ENCODE data around the gene TEAD1. TPM values are rescaled to one million over a fixed set of nuclear protein-coding genes. Genes with fewer than 3 reads are reported as not detected.

TEAD1 gene
- total RNA-seq, 1 donor from 2014 or later = 103 TPM

DNA sequence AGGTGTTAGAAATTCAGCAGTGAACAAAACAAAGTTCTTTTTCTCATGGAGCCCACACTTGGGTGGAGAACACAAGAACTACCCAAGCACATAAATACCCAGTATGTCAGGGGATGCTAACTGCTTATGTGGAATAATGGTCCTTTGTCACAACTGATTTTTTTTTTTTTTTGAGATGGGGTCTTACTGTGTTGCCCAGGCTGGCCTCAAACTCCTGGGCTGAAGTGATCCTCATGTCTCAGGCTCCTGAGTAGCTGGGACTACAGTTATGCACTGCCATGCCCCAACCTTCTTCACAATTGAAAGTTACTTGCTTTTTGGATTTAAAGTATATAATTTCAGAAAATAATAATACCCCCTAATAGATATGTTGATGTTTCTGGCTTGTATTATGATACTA, 212.3 kb downstream of the TEAD1 start:
- intact Hi-C loops (cut with DNase I) = loop anchor here (5.0 kb wide), 1 partner anchor 209 kb away; no protein-coding TSS in a partner anchor

GRCh38 chr11:12888525-12889158, 214.4 kb downstream of the TEAD1 start:
- DNase-seq (ENCODE audit: low spot score) = peak; percentile 85
- intact Hi-C loops (cut with DNase I) = loop anchor here (5.0 kb wide), 1 partner anchor 211 kb away; no protein-coding TSS in a partner anchor

More for the DNA sequence above, 212.3 kb downstream of the TEAD1 start:
- no peak for DNase-seq (ENCODE audit: low spot score)

DNA sequence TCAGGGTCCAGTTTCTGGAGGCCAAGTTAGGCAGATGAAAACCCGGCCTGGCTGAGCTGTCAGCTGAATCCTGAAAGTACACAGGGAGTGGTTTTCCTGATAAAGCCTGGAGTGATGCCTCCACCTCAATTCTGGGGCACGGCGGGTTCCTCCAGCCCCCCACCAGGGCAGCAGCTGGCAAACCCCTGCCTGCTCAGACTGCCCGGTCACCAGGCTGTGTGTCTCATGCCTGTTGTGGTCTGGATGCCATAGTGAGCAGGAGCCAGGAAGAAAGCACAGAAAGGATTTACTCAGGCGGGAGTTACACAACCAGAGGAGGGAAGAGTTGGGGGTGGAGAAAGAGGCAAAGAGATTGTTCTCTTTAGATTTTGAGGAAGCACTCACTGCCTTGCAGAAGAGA, 215.0 kb downstream of the TEAD1 start:
- intact Hi-C loops (cut with DNase I) = loop anchor here (5.0 kb wide), 1 partner anchor 212 kb away; no protein-coding TSS in a partner anchor
- no peak for DNase-seq (ENCODE audit: low spot score)

DNA sequence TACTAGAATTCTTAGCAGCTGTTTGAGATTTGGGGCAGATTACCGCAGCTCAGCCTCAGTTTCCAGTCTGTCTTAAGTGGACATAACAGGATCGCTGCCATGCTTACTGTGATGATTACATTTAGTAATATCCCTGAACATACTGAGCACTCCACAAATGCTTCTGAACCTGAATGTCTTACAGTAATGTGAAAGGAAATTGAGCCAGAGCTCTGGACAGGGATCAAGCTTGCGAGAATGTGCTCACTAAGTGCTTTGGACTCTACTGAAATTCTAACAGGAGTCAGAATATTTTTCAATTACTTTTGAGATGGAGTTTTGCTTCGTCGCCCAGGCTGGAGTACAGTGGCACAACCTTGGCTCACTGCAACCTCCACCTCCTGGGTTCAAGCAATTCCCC, 216.3 kb downstream of the TEAD1 start:
- DNase-seq (ENCODE audit: low spot score) = no peak
- intact Hi-C loops (cut with DNase I) = loop anchor here (2.0 to 5.0 kb wide), 4 partner anchors 198 to 603 kb away; no protein-coding TSS in a partner anchor

DNA sequence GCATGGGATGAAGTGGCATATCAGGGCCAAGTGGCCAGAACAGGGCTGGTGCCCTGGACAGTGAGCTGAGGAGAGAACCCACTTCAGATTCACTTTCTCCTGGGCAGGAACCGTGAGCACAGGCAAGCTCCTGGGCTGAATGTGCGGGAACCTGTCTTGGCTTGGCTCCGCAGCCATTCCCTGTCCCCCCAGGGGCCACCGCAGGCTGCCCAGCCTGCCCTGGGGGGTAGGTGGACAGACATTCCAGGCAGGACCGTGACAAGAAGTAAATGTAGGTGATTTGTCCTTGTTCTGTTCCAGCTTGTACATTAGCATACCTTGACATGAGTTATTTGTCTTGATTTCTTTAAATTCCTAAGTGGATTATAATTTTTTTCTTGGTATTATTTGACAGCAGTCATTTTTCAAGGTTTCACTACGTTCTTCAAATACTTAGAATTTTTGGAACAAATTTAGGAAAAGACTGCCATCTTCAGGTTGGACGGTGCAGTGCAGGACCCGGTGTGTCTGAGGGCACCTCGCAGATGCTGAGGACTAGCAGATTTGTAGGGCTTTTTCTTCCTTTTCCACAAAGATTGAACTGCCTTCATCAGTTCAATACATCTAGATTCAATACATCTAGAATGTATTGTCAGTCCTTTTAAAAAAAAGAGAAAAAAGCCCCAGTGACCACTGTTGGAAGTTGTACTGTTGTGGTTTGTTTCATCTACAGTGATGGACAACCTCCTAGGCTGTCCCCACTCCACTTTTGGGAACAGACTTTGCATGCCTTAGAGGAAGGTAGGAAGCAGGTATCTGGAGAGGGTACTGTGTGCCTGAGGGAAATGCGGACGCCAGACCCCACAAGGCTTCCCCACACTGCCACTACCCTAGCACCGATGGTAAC, 219.8 kb downstream of the TEAD1 start:
- no peak for DNase-seq (ENCODE audit: low spot score)
- intact Hi-C loops (cut with DNase I) = loop anchor here (2.0 to 5.0 kb wide), 4 partner anchors 202 to 607 kb away; no protein-coding TSS in a partner anchor

DNA sequence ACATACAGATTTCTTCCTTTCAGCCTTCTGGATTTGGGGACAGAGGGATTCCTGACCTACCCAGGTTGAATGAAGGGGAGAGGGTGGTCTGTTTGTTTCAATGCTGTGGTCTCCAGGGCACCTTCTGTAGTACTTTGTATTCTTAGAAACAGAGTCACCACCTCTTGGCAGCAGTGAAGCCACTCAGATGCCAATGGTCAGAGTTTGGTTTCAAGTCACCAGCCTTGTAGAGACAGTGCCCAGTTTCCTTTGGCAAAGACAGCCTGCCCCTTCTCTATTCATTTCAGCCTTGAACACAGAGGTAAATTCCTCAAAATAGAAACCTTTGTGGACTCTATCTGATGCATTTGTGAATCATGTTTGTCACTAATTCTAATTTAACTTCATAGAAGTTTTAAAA, 223.2 kb downstream of the TEAD1 start:
- intact Hi-C loops (cut with DNase I) = no loop called here
- DNase-seq (ENCODE audit: low spot score) = no peak

GRCh38 chr11:12897867-12898266, 223.6 kb downstream of the TEAD1 start:
- no peak for DNase-seq (ENCODE audit: low spot score)

DNA sequence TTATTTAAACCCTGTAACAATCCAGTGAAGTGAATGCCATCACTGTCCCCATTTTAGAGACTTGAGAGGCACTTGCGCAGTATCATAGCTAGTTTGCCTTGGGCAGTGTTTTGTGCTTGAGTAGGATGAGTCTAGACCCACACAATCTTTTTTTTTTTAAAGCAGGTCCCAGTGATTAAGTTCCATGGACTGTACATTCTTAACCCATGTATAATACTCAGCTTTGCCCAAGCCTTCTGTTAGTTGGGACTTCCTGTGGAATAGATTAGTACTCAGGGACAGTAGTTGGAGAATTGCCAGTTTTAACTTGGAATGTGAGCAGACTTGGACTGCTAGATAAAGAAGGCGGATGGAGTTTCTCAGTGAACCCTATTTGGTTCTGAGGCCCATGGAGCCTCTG, 226.3 kb downstream of the TEAD1 start:
- intact Hi-C loops (cut with DNase I) = no loop called here
- DNase-seq (ENCODE audit: low spot score) = no peak

More at GRCh38 chr11:12897867-12898266, 223.6 kb downstream of the TEAD1 start:
- intact Hi-C loops (cut with DNase I) = no loop called here

DNA sequence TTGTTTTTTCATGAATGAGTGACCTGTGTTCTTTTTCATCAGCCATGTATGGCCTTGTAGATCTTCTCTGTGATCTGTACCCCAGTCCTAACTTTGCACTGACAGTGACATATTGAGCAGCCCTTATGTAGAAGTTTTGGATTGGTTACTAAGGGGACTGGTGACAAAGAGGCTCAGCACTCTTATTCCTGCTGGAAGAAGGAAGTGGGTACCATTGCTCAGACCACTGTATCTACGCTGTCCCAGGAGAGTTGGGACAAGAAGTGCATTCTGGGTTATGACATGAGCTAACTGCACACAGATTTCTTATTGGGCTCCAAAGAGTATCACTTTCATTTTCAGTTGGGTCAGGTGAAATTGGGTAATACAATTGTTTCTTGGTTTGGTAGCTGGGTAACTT, 227.1 kb downstream of the TEAD1 start:
- intact Hi-C loops (cut with DNase I) = no loop called here
- DNase-seq (ENCODE audit: low spot score) = no peak

DNA sequence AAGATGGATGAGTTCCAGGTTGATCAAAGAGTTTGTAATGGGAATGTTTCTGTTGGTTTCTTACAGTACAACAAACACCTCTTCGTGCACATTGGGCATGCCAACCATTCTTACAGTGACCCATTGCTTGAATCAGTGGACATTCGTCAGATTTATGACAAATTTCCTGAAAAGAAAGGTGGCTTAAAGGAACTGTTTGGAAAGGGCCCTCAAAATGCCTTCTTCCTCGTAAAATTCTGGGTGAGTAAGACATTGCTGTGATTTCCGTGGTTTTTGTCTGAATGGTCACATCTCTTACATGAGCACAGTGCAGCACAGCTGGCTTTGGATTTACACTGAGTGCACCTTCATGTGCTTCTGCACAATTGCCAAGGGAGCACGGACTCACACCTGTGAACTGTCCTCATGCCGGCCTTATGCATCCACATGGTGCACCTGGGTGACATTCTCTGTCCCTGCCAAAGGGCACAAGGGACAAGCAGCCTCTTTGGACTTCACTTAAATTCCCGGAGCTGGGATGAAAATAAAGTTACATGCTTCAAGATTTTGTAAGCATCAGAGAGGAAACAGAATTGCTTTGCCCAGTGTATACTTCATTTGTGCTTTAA, 227.8 kb downstream of the TEAD1 start:
- intact Hi-C loops (cut with DNase I) = no loop called here
- DNase-seq (ENCODE audit: low spot score) = no peak

DNA sequence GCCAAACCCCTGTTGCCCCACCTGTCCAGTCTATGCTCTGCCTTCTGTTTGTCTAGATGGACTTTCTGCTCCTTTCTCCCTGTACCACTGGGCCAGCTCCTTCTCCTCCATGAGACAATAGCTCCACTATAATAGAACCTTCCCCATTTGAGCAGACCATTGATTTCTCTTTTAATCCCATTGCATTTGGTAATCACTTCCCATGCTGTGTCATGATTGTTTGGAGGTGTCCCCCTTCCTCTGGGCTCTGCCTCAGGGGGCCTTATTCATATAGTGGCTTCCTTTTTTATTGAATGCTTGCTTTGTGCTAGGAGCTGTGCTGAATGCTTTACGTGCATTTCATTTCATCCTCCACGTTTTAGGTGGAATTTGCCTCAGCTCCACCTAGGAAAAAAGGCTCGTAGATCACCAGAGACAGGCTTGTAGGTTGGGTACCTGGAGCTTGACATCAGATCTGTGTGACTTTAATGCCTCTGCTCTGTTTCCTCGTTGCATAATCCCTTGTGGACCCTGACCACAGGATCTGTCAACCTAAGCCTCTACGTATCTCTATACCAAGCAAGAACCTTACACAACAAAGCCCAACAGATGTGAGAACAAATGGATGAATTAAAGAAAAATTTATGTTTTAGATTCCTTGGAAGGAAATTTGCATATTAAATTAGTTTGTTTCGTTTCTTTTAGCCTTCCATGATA, 228.7 kb downstream of the TEAD1 start:
- no peak for DNase-seq (ENCODE audit: low spot score)
- intact Hi-C loops (cut with DNase I) = no loop called here

- intact Hi-C loops (cut with DNase I) = no loop called here
- no peak for DNase-seq (ENCODE audit: low spot score)
These were observed 231.2 kb downstream of the TEAD1 start for GRCh38 chr11:12905435-12905834.

DNA sequence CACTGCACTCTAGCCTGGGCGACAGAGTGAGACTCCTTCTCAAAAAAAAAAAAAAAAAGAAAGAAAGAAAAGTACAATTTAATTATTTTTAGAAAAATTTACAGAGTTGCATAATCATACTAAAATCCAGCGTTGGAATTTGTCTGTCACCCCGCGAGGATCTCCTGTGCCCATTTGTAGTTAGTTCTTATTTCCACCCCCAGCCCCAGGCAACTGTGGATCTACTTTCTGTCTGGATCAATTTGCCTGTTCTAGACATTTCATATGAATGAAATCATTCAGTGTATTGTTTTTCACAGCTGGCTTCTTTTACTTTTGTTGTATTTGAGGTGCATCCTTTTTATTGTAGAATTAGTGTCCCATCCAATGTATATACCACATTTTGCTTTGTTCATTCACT, 232.3 kb downstream of the TEAD1 start:
- intact Hi-C loops (cut with DNase I) = no loop called here
- no peak for DNase-seq (ENCODE audit: low spot score)

GRCh38 chr11:12909879-12910278, 235.7 kb downstream of the TEAD1 start:
- no peak for DNase-seq (ENCODE audit: low spot score)
- intact Hi-C loops (cut with DNase I) = no loop called here

DNA sequence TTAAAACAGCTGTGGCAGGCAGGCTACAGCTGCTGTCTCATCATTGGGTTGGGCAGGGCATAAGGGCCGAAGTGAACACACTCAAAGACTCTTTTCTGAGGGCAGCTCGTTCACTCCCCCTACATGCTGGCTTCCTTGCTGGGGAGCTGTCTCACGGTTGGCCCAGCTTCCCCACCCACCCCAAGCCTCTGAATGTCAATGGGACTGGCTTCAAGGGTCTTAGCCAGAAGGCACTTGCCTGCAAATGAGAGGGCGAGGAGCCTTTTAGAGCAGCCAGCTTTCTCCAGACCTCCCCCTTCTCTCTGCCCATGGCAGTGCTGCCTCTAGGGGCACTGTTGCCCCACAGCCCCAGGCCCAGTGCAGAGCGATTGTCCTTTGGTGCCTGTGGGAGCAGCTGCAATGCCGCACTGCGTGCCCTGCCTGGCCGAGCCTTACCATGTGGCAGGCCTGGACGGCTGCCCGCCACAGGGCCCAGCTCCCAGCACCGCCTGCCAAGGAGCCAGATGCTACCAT, 240.2 kb downstream of the TEAD1 start:
- intact Hi-C loops (cut with DNase I) = no loop called here

DNA sequence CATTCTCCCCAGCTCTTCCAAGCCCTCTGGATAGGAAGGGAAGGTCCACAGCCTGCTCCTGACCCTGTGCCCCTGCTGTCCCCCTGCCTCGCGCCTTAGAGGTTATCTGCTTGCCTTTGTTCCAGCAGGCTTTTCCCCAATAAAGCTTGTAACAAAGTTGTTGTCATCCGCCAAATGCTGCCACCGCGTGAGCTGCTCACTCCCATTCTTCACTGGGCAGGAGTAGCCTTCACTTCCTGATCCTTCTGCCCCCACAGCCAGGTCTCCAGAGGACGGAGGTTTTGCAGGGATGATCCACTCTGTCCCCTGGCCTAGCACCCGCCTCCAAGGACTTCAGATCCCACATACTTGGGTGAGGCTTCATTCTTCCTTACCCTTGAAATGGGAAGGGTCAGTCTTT, 240.9 kb downstream of the TEAD1 start:
- DNase-seq (ENCODE audit: low spot score) = no peak
- intact Hi-C loops (cut with DNase I) = no loop called here

More for the DNA sequence above, 240.2 kb downstream of the TEAD1 start:
- peak; percentile 86 for DNase-seq (ENCODE audit: low spot score)

DNA sequence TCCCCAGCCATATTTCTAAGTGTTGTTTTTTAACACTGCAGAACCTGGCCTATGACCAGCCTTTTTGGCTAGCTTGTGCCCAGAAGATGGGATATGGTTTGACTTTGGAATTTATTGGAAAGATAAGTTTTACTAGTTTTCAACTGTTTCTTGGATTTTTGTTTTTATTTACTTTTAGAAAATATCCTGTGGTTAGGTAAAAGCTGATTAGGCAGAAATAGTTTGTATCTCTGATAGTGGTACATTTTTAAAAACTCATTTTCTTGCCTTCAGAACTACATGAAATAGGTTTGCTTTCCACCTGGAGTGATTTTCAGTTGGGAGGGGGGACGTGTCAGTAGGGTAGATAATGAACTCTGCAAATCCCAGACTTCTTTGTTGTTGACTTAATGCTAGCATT, 243.6 kb downstream of the TEAD1 start:
- no peak for DNase-seq (ENCODE audit: low spot score)
- intact Hi-C loops (cut with DNase I) = no loop called here

- no peak for DNase-seq (ENCODE audit: low spot score)
- intact Hi-C loops (cut with DNase I) = no loop called here
These were observed 244.4 kb downstream of the TEAD1 start for GRCh38 chr11:12918667-12919066.

DNA sequence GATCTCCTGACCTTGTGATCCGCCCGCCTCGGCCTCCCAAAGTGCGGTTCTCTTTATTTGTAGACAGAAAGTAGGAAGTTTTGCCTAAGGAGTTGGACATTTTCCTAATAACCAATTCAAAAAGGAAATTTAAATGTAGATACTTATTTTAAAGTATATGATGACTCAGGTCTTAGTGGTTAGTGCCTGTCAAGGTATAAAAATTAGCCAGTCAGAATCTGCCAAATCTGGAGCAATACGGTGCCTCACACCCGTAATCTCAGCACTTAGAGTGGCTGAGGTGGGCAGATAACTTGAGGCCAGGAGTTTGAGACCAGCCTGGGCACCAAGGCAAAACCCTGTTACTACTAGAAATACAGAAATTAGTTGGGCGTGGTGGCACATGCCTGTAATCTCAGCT, 248.2 kb downstream of the TEAD1 start:
- DNase-seq (ENCODE audit: low spot score) = no peak

More for the DNA sequence above, 248.2 kb downstream of the TEAD1 start:
- intact Hi-C loops (cut with DNase I) = no loop called here
